IMR-90 (cell line): ENCODE data around the gene KDM1B. TPM values are rescaled to one million over a fixed set of nuclear protein-coding genes. Genes with fewer than 3 reads are reported as not detected.
A peak's percentile ranks its signal among the peaks of the same experiment; 100 is the strongest.

Experiments used
- ATAC-seq: fragments of 200-7000 bp; cut with Tn5 transposase; 2 replicates; pipeline ENCODE4 v1.9.1; 2020; ENCODE audit warnings: low read depth, mild to moderate bottlenecking, moderate library complexity
- BruUV-seq: library from RNA; stranded (reverse); fragments of 400-500 nt; replicated peaks from 2 replicates; lab custom pipeline; 2021; lab: Mats Ljungman, UMichigan
- CTCF ChIA-PET: fragments of 300-600 bp; formaldehyde crosslinking; extraction: SDS; loops from one replicate; lab custom pipeline; 2021; ENCODE audit warnings: antibody characterized with exemption; lab: Yijun Ruan, JAX
- POLR2A ChIA-PET: fragments of 300-600 bp; sonication (Branson Sonifier 250); formaldehyde crosslinking; loops from one replicate; lab custom pipeline; 2022; ENCODE audit warnings: antibody characterized with exemption; ENCODE audit not compliant: unreplicated experiment; lab: Charles Lee
- DNase-seq: peaks from one replicate; pipeline ENCODE4 v3.0.0; 2013
- H2AFZ ChIP-seq: replicated peaks from 2 replicates; pipeline ENCODE3; 2013; ENCODE audit warnings: low read length, mild to moderate bottlenecking; ENCODE audit not compliant: poor library complexity
- H2AK5ac ChIP-seq: 2 replicates; pipeline ENCODE4 v1.6.1; 2013; ENCODE audit warnings: low read depth, low read length, inconsistent platforms
- H2AK9ac ChIP-seq: replicated peaks from 2 replicates; pipeline ENCODE3; 2013; ENCODE audit warnings: mild to moderate bottlenecking, low read depth, low read length, moderate library complexity; ENCODE audit not compliant: poor library complexity
- H2BK120ac ChIP-seq: 2 replicates; pipeline ENCODE4 v1.6.1; 2013; ENCODE audit warnings: low read depth, low read length, inconsistent platforms
- H2BK15ac ChIP-seq: 3 replicates; pipeline ENCODE4 v1.6.1; 2013; ENCODE audit warnings: low read depth, low read length, inconsistent platforms
- H2BK20ac ChIP-seq: 2 replicates; pipeline ENCODE4 v1.6.1; 2013; ENCODE audit warnings: low read depth, mild to moderate bottlenecking, inconsistent platforms, low read length, moderate library complexity
- H2BK5ac ChIP-seq: 2 replicates; pipeline ENCODE4 v1.6.1; 2013; ENCODE audit warnings: mild to moderate bottlenecking, low read depth, low read length, inconsistent platforms; ENCODE audit not compliant: poor library complexity, severe bottlenecking
- H3K14ac ChIP-seq: replicated peaks from 2 replicates; pipeline ENCODE4 v1.6.1; 2013; ENCODE audit warnings: low read depth, low read length, inconsistent platforms
- H3K18ac ChIP-seq: 2 replicates; pipeline ENCODE4 v1.6.1; 2013; ENCODE audit warnings: low read depth, low read length, control low read depth
- H3K23ac ChIP-seq: 2 replicates; pipeline ENCODE4 v1.6.1; 2013; ENCODE audit warnings: low read depth, low read length, inconsistent platforms
- H3K27ac ChIP-seq: 2 replicates; pipeline ENCODE4 v1.5.1; 2013; ENCODE audit warnings: mild to moderate bottlenecking, control low read depth, low read length; ENCODE audit not compliant: insufficient read depth
- H3K27me3 ChIP-seq: 2 replicates; pipeline ENCODE4 v1.6.1; 2013; ENCODE audit warnings: low read length; ENCODE audit not compliant: control insufficient read depth, insufficient read depth
- H3K36me3 ChIP-seq: 2 replicates; pipeline ENCODE4 v1.6.1; 2013; ENCODE audit warnings: low read length, mixed read lengths; ENCODE audit not compliant: control insufficient read depth, insufficient read depth
- H3K4ac ChIP-seq: 2 replicates; pipeline ENCODE4 v1.6.1; 2013; ENCODE audit warnings: low read depth, low read length, inconsistent platforms
- H3K4me1 ChIP-seq: 2 replicates; pipeline ENCODE4 v1.6.1; 2013; ENCODE audit warnings: low read length, mixed read lengths; ENCODE audit not compliant: control insufficient read depth, insufficient read depth
- H3K4me2 ChIP-seq: 2 replicates; pipeline ENCODE4 v1.6.1; 2013; ENCODE audit warnings: low read depth, mild to moderate bottlenecking, control low read depth, low read length, moderate library complexity
- H3K4me3 ChIP-seq: 2 replicates; pipeline ENCODE4 v1.5.1; 2013; ENCODE audit warnings: low read depth, mild to moderate bottlenecking, control low read depth, low read length, moderate library complexity; ENCODE audit not compliant: insufficient read depth
- H3K56ac ChIP-seq: 2 replicates; pipeline ENCODE4 v1.6.1; 2013; ENCODE audit warnings: low read length, inconsistent platforms; ENCODE audit not compliant: insufficient read depth; ENCODE audit errors: extremely low read depth
- H3K79me1 ChIP-seq, 2 experiments: 2 replicates each; pipeline ENCODE4 v1.6.1; 2013; ENCODE audit warnings: low read length in 2 of 2, inconsistent platforms in 1 of 2, low read depth in 1 of 2
- H3K9ac ChIP-seq: 2 replicates; pipeline ENCODE4 v1.6.1; 2013; ENCODE audit warnings: low read depth, low read length, control low read depth
- H3K9me1 ChIP-seq: 2 replicates; pipeline ENCODE4 v1.6.1; 2013; ENCODE audit warnings: low read length, inconsistent platforms; ENCODE audit not compliant: insufficient read depth
- H3K9me3 ChIP-seq: 2 replicates; pipeline ENCODE4 v1.6.1; 2013; ENCODE audit warnings: low read length; ENCODE audit not compliant: control insufficient read depth, insufficient read depth
- H4K20me1 ChIP-seq: 2 replicates; pipeline ENCODE4 v1.6.1; 2013; ENCODE audit warnings: low read length, inconsistent platforms; ENCODE audit not compliant: insufficient read depth
- H4K5ac ChIP-seq: 2 replicates; pipeline ENCODE4 v1.6.1; 2013; ENCODE audit warnings: mild to moderate bottlenecking, low read depth, low read length, control low read depth
- H4K8ac ChIP-seq, 2 experiments: 2 replicates each; pipeline ENCODE4 v1.6.1; 2013; ENCODE audit warnings: low read depth in 2 of 2, low read length in 2 of 2, control low read depth in 1 of 2, inconsistent platforms in 1 of 2
- H4K91ac ChIP-seq: 2 replicates; pipeline ENCODE4 v1.6.1; 2013; ENCODE audit warnings: low read depth, low read length, inconsistent platforms; ENCODE audit not compliant: insufficient read depth
- CEBPB ChIP-seq: IDR thresholded peaks from 2 replicates; pipeline ENCODE4 v1.6.1; 2012; ENCODE audit warnings: low read depth, low read length, improper control_type of control experiment
- FOS ChIP-seq: fragments of 150-350 bp; IDR thresholded peaks from 2 replicates; pipeline ENCODE4 v1.6.1; 2016; ENCODE audit warnings: low read depth, low read length
- WGBS, 2 experiments: methylation state at CpG; one replicate each; pipeline versions ENCODE4 v1.1.5 to v1.1.7; 2013; ENCODE audit warnings: missing lambda C conversion rate in 2 of 2; ENCODE audit not compliant: insufficient read length in 1 of 2; ENCODE audit errors: extremely low coverage in 2 of 2; 5-methylcytosine and 5-hydroxymethylcytosine counted together
- dilution Hi-C: fragments of 300-500 bp; cut with HindIII; formaldehyde crosslinking; loops from one replicate; pipeline ENCODE4 v1.14.3; 2018; ENCODE audit warnings: low sequenced_read_pairs; ENCODE audit not compliant: unreplicated experiment
- in situ Hi-C: fragments of 300-500 bp; cut with MboI; formaldehyde crosslinking; loops from 3 replicates; pipeline ENCODE4 v1.14.3; 2019; ENCODE audit warnings: low sequenced_read_pairs, inconsistent platforms, mixed read lengths
- intact Hi-C: fragments of 100-400 bp; cut with micrococcal nuclease; formaldehyde crosslinking; loops from 2 replicates; pipeline ENCODE4 v1.10.0; 2022
- polyA plus RNA-seq, 3 experiments: library from polyadenylated mRNA; depleted of rRNA; stranded (reverse); fragments of >200 nt; gene quantifications; 2 replicates each; pipeline ENCODE4 v1.2.3, GENCODE V29; 2012; ENCODE audit warnings: low replicate concordance in 1 of 3
- total RNA-seq: library from RNA; depleted of rRNA; stranded (reverse); fragments of >200 nt; gene quantifications from 2 replicates; pipeline ENCODE4 v1.2.3, GENCODE V29; 2012

Gene KDM1B
- total and polyA plus RNA-seq, 2 of the 4 experiments (the other 2 are of a cell fraction) = 13.2 to 16.7 TPM

DNA sequence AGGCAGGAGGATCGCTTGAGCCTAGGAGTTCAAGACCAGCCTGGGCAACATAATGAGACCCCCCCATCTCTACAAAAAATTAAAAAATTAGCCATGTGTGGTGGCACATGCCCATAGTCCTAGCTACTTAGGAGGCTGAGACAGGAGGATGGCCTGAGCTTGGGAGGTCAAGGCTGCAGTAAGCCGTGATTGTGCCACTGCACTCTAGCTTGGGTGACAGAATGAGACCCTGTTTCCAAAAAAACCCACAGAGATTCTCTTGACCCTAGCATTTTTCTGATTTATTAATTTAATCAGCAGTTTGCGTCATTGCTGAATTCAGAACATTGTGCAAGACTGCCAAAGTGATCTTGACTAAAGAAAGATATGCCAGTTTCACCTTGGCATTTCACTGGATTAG lies 36.8 kb downstream of the KDM1B start:
- Histone ChIP-seq H3K27ac (no peak overlapping the region), H2AFZ (no peak overlapping the region), H4K20me1 (no peaks in the 10 kb centered on the region), H3K14ac (no peak overlapping the region), H3K4me3 (no peak overlapping the region), H4K91ac (no peak overlapping the region), H2AK5ac (no peak overlapping the region), H3K9me3 (no peaks in the 10 kb centered on the region), H3K36me3 (peaks cover 6% of the 10 kb centered on the region; the same call in 1 of the 2 replicates), H3K27me3 (no peaks in the 10 kb centered on the region), H3K4me2 (no peak overlapping the region), H3K56ac (no peak overlapping the region), H3K23ac (no peak overlapping the region), H2AK9ac (no peak overlapping the region), H3K18ac (no peak overlapping the region), H2BK5ac (no peak overlapping the region), H3K9ac (no peak overlapping the region), H3K4ac (no peak overlapping the region), H4K5ac (no peak overlapping the region), H3K79me1 (no peaks in the 10 kb centered on the region), H4K8ac (no peak overlapping the region), H2BK15ac (no peak overlapping the region), H2BK120ac (no peak overlapping the region), H3K4me1 (no peaks in the 10 kb centered on the region), H3K9me1 (no peaks in the 10 kb centered on the region; the same call in 1 of the 2 replicates), H2BK20ac (no peak overlapping the region)
- no peak for ATAC-seq
- WGBS, 2 experiments = 80% methylated on average over 1 of the region's 3 CpGs; no CpG with 5 or more reads in 1 of the 2 experiments
- DNase-seq = no peak
- ChIA-PET POLR2A (no interaction called here), CTCF (no interaction called here)
- dilution Hi-C loops (no loop called here), in situ Hi-C loops (no loop called here), intact Hi-C loops (no loop called here)
- BruUV-seq = no TSS peak
- TF ChIP-seq FOS = no peak
- TF ChIP-seq CEBPB = 0 out of 2 replicates have a peak, but pooled peaks have one; percentile 24
